Endodermal cell (in vitro differentiated cells): ENCODE measurements around the gene UNC93B1. TPM values are rescaled to one million over a fixed set of nuclear protein-coding genes. Genes with fewer than 3 reads are reported as not detected.

Experiments
- DNase-seq: peaks from one replicate; pipeline ENCODE4 v3.0.0-alpha.2; 2017
- H3K27ac ChIP-seq: 2 replicates; pipeline ENCODE4 v1.5.1; 2013; ENCODE audit warnings: mild to moderate bottlenecking, low read depth, low read length, moderate library complexity
- H3K27me3 ChIP-seq: 2 replicates; pipeline ENCODE4 v1.6.1; 2013; ENCODE audit warnings: mild to moderate bottlenecking, low read length, moderate library complexity; ENCODE audit not compliant: insufficient read depth, control insufficient read depth, poor library complexity, severe bottlenecking
- H3K36me3 ChIP-seq: 2 replicates; pipeline ENCODE4 v1.7.0; 2013; ENCODE audit warnings: mild to moderate bottlenecking, low read length, moderate library complexity; ENCODE audit not compliant: control insufficient read depth, insufficient read depth
- H3K4me1 ChIP-seq: one replicate; pipeline ENCODE4 v1.7.0; 2013; ENCODE audit warnings: low read length; ENCODE audit not compliant: control insufficient read depth, insufficient read depth
- H3K4me3 ChIP-seq: 2 replicates; pipeline ENCODE4 v1.5.1; 2013; ENCODE audit warnings: mild to moderate bottlenecking, low read length, moderate library complexity
- H3K9ac ChIP-seq: 2 replicates; pipeline ENCODE4 v1.6.1; 2013; ENCODE audit warnings: mild to moderate bottlenecking, low read length, moderate library complexity; ENCODE audit not compliant: poor library complexity, severe bottlenecking; ENCODE audit errors: extremely low read depth
- H3K9me3 ChIP-seq: 2 replicates; pipeline ENCODE4 v1.6.1; 2013; ENCODE audit warnings: mild to moderate bottlenecking, low read length, moderate library complexity; ENCODE audit not compliant: control insufficient read depth
- H3K27ac Mint-ChIP-seq: 2 replicates; pipeline ENCODE4 v1.8.0; 2020; ENCODE audit warnings: mixed read lengths
- H3K27me3 Mint-ChIP-seq: 2 replicates; pipeline ENCODE4 v1.8.0; 2021; ENCODE audit warnings: mild to moderate bottlenecking, mixed read lengths; ENCODE audit not compliant: insufficient read depth
- H3K36me3 Mint-ChIP-seq: 2 replicates; pipeline ENCODE4 v1.8.0; 2020; ENCODE audit warnings: low read depth, mixed read lengths
- H3K4me1 Mint-ChIP-seq: 2 replicates; pipeline ENCODE4 v1.8.0; 2020; ENCODE audit warnings: mixed read lengths
- H3K4me3 Mint-ChIP-seq: 2 replicates; pipeline ENCODE4 v1.8.0; 2020; ENCODE audit warnings: mild to moderate bottlenecking, moderate library complexity, mixed read lengths
- H3K9me3 Mint-ChIP-seq: 2 replicates; pipeline ENCODE4 v1.8.0; 2020; ENCODE audit warnings: mild to moderate bottlenecking, mixed read lengths
- WGBS, 2 experiments: methylation state at CpG; one replicate each; pipeline versions ENCODE4 v1.1.5 to v1.1.7; 2013; ENCODE audit warnings: missing lambda C conversion rate in 2 of 2, mixed read lengths in 1 of 2; ENCODE audit not compliant: insufficient coverage in 1 of 2, insufficient read length in 1 of 2; 5-methylcytosine and 5-hydroxymethylcytosine counted together
- total RNA-seq, 2 donors: library from RNA; stranded (reverse); fragmentation: NEBNext Ultra II Directional in 1 of 2; extraction: Animal tissue kit (Norgen Biotek cat#: 25700) in 1 of 2; gene quantifications; 2 replicates in 1 of 2; 3 replicates in 1 of 2; pipeline ENCODE4 v1.2.1, GENCODE V29; 2021
- TF ChIP-seq, protein P1 (sequence below): fragments of 200-600 bp; sonication (generic); conservative IDR thresholded peaks from 2 replicates; pipeline ENCODE4 v1.5.0; 2021; ENCODE audit warnings: antibody characterized with exemption, mild to moderate bottlenecking

UNC93B1 gene
- total RNA-seq, 2 donors from 2014 or later = 27.1 to 32.0 TPM

DNA sequence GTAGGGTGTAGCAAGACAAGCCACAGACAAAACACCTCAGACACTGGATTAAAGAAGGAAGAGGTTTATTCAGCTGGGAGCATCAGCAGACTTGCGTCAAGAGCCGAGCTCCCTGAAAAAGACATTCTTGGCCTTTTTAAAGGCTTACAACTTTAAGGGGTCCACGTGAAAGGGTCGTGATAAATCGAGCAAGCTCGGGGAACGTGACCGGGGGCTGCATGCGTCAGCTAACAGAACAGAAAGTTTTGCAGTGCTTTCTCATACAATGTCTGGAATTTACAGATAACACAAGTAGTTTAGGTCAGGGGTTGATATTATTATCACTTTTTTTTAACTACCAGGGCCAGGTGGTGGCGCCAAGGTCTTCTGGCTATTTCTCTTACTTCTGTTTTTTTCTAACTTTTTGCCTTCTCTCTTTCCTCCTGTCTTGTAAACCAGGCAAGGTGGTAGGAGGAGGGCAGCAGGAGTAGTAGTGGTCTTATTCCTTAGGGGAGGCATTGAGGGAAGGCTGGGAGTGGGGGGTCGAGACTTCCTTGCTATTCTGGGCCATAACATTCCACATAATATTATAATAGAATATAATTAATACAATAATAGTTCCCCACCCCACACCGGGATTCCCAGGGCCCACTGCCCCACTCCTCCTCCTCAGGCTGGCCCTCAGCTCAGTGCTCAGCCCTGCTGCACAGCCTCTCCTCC is 5.6 kb upstream of the UNC93B1 start:
- Histone ChIP-seq H3K27ac (no peak overlapping the region), H3K4me1 (no peaks in the 10 kb centered on the region), H3K36me3 (no peaks in the 10 kb centered on the region), H3K9ac (no peak overlapping the region), H3K27me3 (no peaks in the 10 kb centered on the region), H3K9me3 (no peaks in the 10 kb centered on the region), H3K4me3 (no peak overlapping the region)
- H3K4me3 Mint-ChIP-seq = no peak overlapping the region
- H3K36me3 Mint-ChIP-seq = no peaks in the 10 kb centered on the region
- TF ChIP-seq, protein P1, sequence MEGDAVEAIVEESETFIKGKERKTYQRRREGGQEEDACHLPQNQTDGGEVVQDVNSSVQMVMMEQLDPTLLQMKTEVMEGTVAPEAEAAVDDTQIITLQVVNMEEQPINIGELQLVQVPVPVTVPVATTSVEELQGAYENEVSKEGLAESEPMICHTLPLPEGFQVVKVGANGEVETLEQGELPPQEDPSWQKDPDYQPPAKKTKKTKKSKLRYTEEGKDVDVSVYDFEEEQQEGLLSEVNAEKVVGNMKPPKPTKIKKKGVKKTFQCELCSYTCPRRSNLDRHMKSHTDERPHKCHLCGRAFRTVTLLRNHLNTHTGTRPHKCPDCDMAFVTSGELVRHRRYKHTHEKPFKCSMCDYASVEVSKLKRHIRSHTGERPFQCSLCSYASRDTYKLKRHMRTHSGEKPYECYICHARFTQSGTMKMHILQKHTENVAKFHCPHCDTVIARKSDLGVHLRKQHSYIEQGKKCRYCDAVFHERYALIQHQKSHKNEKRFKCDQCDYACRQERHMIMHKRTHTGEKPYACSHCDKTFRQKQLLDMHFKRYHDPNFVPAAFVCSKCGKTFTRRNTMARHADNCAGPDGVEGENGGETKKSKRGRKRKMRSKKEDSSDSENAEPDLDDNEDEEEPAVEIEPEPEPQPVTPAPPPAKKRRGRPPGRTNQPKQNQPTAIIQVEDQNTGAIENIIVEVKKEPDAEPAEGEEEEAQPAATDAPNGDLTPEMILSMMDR = peak; percentile 45
- no peak overlapping the region for H3K27ac Mint-ChIP-seq
- H3K9me3 Mint-ChIP-seq = peaks cover 10% of the 10 kb centered on the region
- 90 to 96% methylated on average over 9 to 11 of the region's 12 CpGs for WGBS, 2 experiments
- no peak for DNase-seq
- H3K27me3 Mint-ChIP-seq = peaks cover 3% of the 10 kb centered on the region
- peaks cover 2% of the 10 kb centered on the region for H3K4me1 Mint-ChIP-seq

DNA sequence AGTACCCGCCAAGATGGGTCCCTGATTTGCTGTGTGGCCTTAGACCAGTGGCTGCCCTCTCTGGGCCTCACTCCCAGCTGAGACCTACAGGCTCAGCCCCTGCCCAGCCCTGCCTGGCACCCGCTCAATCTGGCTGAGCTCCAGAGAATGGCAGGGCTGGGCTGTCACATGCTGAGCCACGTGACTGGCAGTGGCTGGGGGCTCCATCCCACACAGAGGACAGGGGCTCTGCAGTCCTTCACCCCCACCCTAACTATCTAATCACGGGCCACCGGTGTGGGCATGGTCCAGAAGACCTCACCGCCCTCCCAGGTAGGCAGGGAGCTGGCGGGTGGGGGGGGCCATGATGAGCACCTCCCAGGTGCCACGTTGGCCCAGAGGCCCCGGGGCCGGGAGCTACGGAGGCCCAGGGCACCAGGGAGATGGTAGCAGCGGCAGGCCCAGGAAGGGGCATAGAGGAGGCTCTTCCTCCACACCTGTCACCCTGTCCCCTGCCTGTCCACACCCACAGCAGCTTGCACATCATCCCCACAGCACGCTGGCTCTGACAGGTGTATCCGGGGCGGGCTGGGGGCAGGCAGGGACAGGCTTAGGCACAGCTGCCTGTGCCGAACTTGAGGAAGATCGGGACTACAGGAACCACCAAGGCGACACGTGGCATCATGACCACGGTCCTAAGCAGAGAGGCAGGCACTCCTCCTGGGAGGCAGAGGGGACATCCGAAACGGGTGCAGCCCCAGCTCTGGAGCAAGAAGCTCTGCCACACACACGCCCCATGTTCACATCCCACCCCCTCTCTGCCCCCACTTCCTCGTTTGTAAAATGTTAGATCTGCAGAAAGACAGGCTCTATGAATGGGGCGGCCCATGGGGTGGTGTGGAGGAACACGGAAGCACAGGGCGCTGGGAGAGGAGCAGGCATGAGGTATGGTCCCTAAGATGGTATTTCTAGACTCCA is 4.8 kb upstream of the UNC93B1 start:
- no peak overlapping the region for H3K4me3 Mint-ChIP-seq
- no peaks in the 10 kb centered on the region for H3K9me3 ChIP-seq
- H3K4me1 ChIP-seq = no peaks in the 10 kb centered on the region
- H3K27me3 Mint-ChIP-seq = peaks cover 5% of the 10 kb centered on the region
- peaks cover 2% of the 10 kb centered on the region for H3K4me1 Mint-ChIP-seq
- H3K27me3 ChIP-seq = no peaks in the 10 kb centered on the region
- WGBS, 2 experiments = 89 to 94% methylated on average over 12 to 26 of the region's 27 CpGs
- H3K27ac ChIP-seq = no peak overlapping the region
- no peak overlapping the region for H3K4me3 ChIP-seq
- no peaks in the 10 kb centered on the region for H3K36me3 ChIP-seq
- H3K36me3 Mint-ChIP-seq = no peaks in the 10 kb centered on the region
- DNase-seq = no peak
- H3K9me3 Mint-ChIP-seq = peaks cover 10% of the 10 kb centered on the region
- H3K27ac Mint-ChIP-seq = no peak overlapping the region
- no peak overlapping the region for H3K9ac ChIP-seq
- TF ChIP-seq, protein P1 = no peak

- Mint-ChIP-seq H3K27me3 (peaks cover 7% of the 10 kb centered on the region), H3K9me3 (peaks cover 10% of the 10 kb centered on the region), H3K4me1 (peaks cover 2% of the 10 kb centered on the region), H3K4me3 (no peak overlapping the region), H3K36me3 (no peaks in the 10 kb centered on the region), H3K27ac (no peak overlapping the region)
- 91 to 93% methylated on average over 6 to 16 of the region's 16 CpGs for WGBS, 2 experiments
- Histone ChIP-seq H3K36me3 (no peaks in the 10 kb centered on the region), H3K27me3 (peaks cover 1% of the 10 kb centered on the region), H3K9me3 (no peaks in the 10 kb centered on the region), H3K27ac (no peak overlapping the region), H3K9ac (no peak overlapping the region), H3K4me3 (no peak overlapping the region), H3K4me1 (no peaks in the 10 kb centered on the region)
- DNase-seq = no peak
- TF ChIP-seq, protein P1 = no peak
Measured at GRCh38 chr11:68007498-68008380, 3.8 kb upstream of the UNC93B1 start.
